NB4 (cell line): ENCODE results near the gene GAPT.

ENCODE experiments used
- CTCF ChIP-seq: IDR thresholded peaks from one replicate; pipeline ENCODE4 v1.5.1; 2012; ENCODE audit warnings: low read depth, low read length
- MAX ChIP-seq: IDR thresholded peaks from 2 replicates; pipeline ENCODE4 v1.6.1; 2011; ENCODE audit warnings: low read depth, low read length
- MYC ChIP-seq: IDR thresholded peaks from 2 replicates; pipeline ENCODE4 v1.6.1; 2011; ENCODE audit warnings: low read depth, low read length
- POLR2A ChIP-seq: IDR thresholded peaks from 2 replicates; pipeline ENCODE4 v1.6.1; 2011; ENCODE audit warnings: mild to moderate bottlenecking; ENCODE audit not compliant: insufficient read length; ENCODE audit errors: extremely low read depth

GRCh38 chr5:58503390-58504046 lies 12.3 kb downstream of the GAPT start:
- TF ChIP-seq MYC (no peak), CTCF (no peak), POLR2A (no peak), MAX (no peak)
